Muscle of leg (tissue), 11 donors: ENCODE measurements around the gene PLEKHJ1. TPM values are rescaled to one million over a fixed set of nuclear protein-coding genes. Genes with fewer than 3 reads are reported as not detected.

ENCODE experiments used
- DNase-seq: peaks from one replicate; pipeline ENCODE4 v3.0.0; 2013
- H3K27ac ChIP-seq: one replicate; pipeline ENCODE4 v1.5.1; 2013; ENCODE audit warnings: mild to moderate bottlenecking, low read length, control low read depth
- H3K27me3 ChIP-seq: one replicate; pipeline ENCODE4 v1.6.1; 2013; ENCODE audit warnings: low read length; ENCODE audit not compliant: control insufficient read depth, insufficient read depth
- H3K36me3 ChIP-seq: one replicate; pipeline ENCODE4 v1.6.1; 2013; ENCODE audit warnings: low read length; ENCODE audit not compliant: control insufficient read depth, insufficient read depth
- H3K4me1 ChIP-seq: one replicate; pipeline ENCODE4 v1.6.1; 2013; ENCODE audit warnings: low read length; ENCODE audit not compliant: control insufficient read depth, insufficient read depth
- H3K4me3 ChIP-seq: one replicate; pipeline ENCODE4 v1.5.1; 2013; ENCODE audit warnings: low read length, control low read depth
- H3K9me3 ChIP-seq: replicated peaks from 2 replicates; pipeline ENCODE4 v1.6.1; 2013; ENCODE audit warnings: low read depth, low read length; ENCODE audit not compliant: control insufficient read depth
- WGBS: methylation state at CpG from one replicate; pipeline ENCODE4 v1.1.5; 2013; ENCODE audit warnings: missing lambda C conversion rate; ENCODE audit not compliant: insufficient coverage; 5-methylcytosine and 5-hydroxymethylcytosine counted together
- polyA plus RNA-seq, 8 donors: library from polyadenylated mRNA; unstranded; fragments of 120-200 nt; gene quantifications; one replicate each; pipeline versions ENCODE4 v1.2.1 to v1.2.3, GENCODE V29; 2013; ENCODE audit warnings: inconsistent platforms in 1 of 8, low replicate concordance in 1 of 8; ENCODE audit not compliant: insufficient read length in 8 of 8, insufficient read depth in 1 of 8
- total RNA-seq: library from RNA; stranded (reverse); fragments of 120-200 nt; gene quantifications from one replicate; pipeline ENCODE4 v1.2.4, GENCODE V29; 2013

PLEKHJ1 gene
- total and polyA plus RNA-seq, 9 donors, result 70.6 to 89.4 (median 74.9) TPM

DNA sequence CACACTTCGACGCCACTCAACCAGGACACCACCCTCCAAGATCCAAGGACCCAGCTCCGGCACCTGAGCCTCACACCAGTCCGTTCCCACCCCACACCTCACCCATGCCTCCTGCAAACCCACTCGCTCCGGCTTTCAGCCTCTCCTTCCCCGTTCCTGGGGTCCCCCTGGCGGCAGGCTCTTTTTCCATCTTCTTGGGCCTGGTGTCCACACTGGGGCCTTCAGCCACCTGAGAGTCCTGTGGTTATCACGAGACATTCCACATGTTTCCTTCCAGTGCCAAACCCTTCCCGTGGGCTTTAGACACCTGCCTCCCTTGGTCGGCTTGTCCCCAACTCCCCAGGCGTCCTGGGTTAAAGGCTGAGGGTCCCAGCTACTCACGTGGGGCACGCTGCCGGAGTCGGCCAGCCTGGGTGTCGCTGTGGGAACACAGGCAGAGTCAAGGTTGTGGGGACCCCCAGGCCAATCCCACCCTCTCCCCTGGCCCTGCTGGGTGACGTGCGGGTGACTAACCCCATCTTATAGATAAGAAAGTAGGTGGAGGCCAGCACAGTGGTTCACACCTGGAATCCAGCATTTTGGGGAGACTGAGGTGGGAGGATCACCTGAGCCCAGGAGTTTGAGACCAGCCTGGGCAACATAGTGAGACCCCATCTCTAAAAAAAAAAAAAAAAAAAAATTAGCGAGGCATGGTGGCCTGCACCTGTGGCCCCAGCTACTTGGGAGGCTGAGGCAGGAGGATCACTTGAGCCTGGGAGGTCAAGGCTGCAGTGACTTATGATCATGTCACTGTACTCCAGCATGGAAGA, 18.1 kb upstream of the PLEKHJ1 start:
- Histone ChIP-seq H3K27ac (no peak overlapping the region), H3K36me3 (peaks cover 19% of the 10 kb centered on the region), H3K4me3 (no peak overlapping the region), H3K27me3 (peaks cover 43% of the 10 kb centered on the region), H3K4me1 (peaks cover 61% of the 10 kb centered on the region), H3K9me3 (no peaks in the 10 kb centered on the region)
- WGBS, result 35% methylated on average over 12 of the region's 20 CpGs
- no peak for DNase-seq

DNA sequence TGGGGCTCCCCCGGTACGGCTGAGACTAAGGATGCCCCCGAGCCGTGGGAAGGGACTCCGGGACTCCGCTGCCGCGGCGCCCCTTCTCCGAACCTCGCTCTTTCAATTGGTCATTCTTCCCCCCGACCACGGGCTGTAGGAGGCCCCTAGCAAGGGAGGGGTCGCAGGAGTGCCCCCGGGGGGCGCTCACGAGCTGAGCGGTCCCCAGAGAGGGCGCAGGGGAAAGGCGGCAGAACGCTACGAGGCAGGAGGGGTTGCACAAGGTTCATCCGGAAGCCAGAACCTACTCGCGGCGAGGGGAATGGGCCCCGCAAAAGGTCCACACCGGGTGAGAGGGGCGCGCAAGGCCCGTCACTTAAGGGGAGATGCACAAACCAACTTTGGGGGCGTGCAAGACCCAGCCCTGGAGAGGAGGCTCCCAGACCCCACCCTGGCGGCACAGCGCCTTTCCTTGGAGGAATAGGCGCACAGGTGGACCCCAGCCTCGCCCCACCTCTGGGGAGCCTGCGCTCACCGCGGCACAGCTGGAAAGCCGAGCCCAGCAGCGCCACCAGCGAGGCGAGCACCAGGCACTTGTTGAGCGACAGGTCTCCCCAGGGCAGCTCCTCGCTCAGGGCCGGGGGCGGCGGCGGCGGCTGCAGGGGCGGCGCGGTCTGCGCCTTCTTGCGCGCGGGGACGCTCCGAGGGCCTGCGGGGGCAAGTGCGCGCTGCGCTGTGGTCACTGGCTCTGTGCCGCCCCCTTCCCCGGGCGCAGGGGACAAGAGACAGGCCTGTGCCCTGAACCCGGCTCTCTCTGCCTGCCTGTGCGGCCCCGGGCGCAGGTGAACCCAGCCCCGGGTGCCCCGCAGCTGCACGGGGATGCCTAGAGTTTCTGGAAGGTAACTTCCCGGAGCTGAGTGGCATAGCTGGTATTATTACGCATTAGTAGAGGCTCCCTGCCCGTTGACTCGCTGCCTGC, 17.3 kb upstream of the PLEKHJ1 start:
- no peak overlapping the region for H3K4me3 ChIP-seq
- H3K4me1 ChIP-seq, result peaks cover 58% of the 10 kb centered on the region
- no peaks in the 10 kb centered on the region for H3K9me3 ChIP-seq
- H3K27ac ChIP-seq, result no peak overlapping the region
- 8% methylated on average over 68 of the region's 77 CpGs for WGBS
- H3K27me3 ChIP-seq, result peaks cover 48% of the 10 kb centered on the region
- H3K36me3 ChIP-seq, result peaks cover 28% of the 10 kb centered on the region
- no peak for DNase-seq

DNA sequence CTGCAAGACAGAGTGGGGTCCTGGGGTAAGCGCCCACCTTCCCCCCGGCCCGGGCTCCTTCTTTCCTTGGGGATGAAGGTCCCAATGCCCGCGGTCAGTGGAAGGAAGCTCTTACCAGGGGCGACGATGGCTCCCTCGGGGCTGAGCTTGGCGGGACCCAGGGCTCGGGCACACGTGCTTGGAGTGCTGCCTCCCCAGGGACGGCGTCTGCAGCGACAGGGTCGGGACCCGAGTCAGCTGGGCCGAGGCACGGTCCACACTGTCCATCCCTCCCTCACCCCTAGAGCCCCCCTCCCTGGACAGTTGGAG, 16.6 kb upstream of the PLEKHJ1 start:
- Histone ChIP-seq H3K27me3 (peaks cover 48% of the 10 kb centered on the region), H3K27ac (no peak overlapping the region), H3K9me3 (no peaks in the 10 kb centered on the region), H3K4me3 (no peak overlapping the region), H3K36me3 (peaks cover 34% of the 10 kb centered on the region), H3K4me1 (peaks cover 58% of the 10 kb centered on the region)
- 8% methylated on average over 16 of the region's 18 CpGs for WGBS
- no peak for DNase-seq

DNA sequence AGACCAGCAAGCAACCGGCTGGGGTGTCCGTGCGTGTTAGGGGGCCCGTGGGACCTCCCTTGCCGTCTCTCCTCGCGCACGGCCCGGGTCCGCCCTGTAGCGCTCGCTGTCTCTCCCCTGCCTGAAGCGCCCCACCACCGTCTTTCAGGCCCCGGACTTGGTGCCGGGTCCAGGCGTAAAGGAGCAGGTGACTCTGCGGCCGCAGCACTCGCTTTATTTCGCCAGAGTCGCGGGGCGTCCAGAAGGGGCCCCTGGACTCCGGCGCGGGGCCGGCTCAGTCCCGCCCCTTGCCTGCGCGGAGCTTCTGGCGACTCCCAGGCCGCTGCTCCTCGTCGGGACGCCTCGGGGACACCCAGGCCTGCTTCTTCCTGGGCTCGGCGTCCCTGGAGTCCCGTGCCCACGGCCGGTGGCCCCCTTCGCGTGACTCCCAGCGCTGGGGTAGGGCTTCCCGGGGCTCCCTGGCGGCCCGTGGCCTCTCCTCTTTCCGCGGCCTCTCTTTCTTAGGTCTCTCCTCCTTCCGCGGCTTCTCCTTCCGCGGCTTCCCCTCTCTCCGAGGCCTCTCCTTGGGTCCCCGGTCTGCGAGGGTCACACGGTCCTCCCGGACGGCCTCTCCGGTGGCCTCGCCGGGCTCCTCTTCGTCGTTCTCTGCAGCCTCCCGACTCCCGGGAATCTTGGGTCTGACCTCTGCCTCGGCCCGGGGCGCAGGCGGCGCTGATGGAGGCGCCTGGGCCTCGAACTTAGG, 16.1 kb upstream of the PLEKHJ1 start:
- 14% methylated on average over 69 of the region's 74 CpGs for WGBS
- Histone ChIP-seq H3K4me1 (peaks cover 56% of the 10 kb centered on the region), H3K9me3 (no peaks in the 10 kb centered on the region), H3K36me3 (peaks cover 39% of the 10 kb centered on the region), H3K27me3 (peaks cover 48% of the 10 kb centered on the region), H3K27ac (no peak overlapping the region), H3K4me3 (no peak overlapping the region)
- no peak for DNase-seq

DNA sequence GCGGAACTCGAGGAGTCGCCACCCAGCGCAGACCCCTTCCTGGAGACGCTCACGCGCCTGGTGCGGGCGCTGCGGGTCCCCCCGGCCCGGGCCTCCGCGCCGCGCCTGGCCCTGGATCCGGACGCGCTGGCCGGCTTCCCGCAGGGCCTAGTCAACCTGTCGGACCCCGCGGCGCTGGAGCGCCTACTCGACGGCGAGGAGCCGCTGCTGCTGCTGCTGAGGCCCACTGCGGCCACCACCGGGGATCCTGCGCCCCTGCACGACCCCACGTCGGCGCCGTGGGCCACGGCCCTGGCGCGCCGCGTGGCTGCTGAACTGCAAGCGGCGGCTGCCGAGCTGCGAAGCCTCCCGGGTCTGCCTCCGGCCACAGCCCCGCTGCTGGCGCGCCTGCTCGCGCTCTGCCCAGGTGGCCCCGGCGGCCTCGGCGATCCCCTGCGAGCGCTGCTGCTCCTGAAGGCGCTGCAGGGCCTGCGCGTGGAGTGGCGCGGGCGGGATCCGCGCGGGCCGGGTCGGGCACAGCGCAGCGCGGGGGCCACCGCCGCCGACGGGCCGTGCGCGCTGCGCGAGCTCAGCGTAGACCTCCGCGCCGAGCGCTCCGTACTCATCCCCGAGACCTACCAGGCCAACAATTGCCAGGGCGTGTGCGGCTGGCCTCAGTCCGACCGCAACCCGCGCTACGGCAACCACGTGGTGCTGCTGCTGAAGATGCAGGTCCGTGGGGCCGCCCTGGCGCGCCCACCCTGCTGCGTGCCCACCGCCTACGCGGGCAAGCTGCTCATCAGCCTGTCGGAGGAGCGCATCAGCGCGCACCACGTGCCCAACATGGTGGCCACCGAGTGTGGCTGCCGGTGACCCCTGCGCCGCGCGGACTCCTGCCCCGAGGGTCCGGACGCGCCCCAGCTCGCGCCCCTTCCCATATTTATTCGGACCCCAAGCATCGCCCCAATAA, 15.3 kb upstream of the PLEKHJ1 start:
- Histone ChIP-seq H3K36me3 (peaks cover 48% of the 10 kb centered on the region), H3K9me3 (no peaks in the 10 kb centered on the region), H3K27ac (no peak overlapping the region), H3K27me3 (peaks cover 48% of the 10 kb centered on the region), H3K4me3 (no peak overlapping the region), H3K4me1 (peaks cover 56% of the 10 kb centered on the region)
- 10% methylated on average over 122 of the region's 125 CpGs for WGBS
- DNase-seq, result no peak

DNA sequence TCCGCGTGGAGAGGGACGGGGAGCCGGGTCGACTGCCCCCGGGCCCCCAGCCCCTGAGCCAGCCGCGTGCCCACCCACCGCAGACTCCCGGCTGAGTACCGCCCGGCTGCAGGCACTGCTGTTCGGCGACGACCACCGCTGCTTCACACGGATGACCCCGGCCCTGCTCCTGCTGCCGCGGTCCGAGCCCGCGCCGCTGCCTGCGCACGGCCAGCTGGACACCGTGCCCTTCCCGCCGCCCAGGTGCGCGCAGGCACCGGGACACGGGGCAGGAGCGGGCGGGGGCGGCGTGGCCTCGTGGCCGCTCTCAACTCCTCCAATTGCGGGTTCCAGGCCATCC, 14.6 kb upstream of the PLEKHJ1 start:
- Histone ChIP-seq H3K9me3 (no peaks in the 10 kb centered on the region), H3K4me3 (no peak overlapping the region), H3K36me3 (peaks cover 54% of the 10 kb centered on the region), H3K27ac (no peak overlapping the region), H3K4me1 (peaks cover 53% of the 10 kb centered on the region), H3K27me3 (peaks cover 48% of the 10 kb centered on the region)
- 9% methylated on average over 40 of the region's 40 CpGs for WGBS
- no peak for DNase-seq

DNA sequence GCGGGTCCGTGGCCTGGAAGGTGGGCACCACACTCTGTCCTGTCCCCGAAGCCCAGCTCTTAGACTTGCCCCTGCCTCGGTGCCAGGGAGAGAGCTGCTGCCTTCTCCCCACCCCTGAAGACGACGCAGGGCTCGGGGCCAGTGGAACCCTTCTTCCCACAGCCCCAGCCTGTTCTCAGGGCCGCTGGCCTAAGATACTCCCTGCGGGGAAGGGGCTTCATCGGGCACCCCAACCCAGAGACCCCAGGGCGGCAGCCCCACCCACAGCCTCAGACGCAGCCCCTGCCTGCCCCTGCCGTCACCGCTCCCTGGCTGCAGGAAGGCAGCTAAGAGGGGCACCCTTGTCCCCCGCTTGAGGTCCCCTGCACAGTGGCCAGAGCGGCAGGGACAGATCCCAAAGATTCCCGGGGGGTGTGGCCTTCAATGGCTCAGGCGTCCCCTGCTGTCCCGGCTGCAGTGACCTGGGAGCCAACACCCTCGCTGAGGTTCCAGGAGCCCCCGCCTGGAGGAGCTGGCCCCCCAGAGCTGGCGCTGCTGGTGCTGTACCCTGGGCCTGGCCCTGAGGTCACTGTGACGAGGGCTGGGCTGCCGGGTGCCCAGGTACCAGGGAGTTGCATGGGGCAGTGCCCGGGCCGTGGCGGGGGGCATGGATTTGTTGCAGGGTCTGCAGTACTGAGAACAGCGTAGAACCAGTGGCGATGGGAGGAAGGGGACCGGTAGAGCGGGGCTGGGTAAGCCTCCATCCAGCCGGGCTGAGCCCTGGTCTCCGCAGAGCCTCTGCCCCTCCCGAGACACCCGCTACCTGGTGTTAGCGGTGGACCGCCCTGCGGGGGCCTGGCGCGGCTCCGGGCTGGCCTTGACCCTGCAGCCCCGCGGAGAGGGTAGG, 14.0 kb upstream of the PLEKHJ1 start:
- Histone ChIP-seq H3K4me3 (no peak overlapping the region), H3K27ac (no peak overlapping the region), H3K27me3 (peaks cover 48% of the 10 kb centered on the region), H3K9me3 (no peaks in the 10 kb centered on the region), H3K36me3 (peaks cover 60% of the 10 kb centered on the region), H3K4me1 (peaks cover 47% of the 10 kb centered on the region)
- WGBS, result 27% methylated on average over 43 of the region's 43 CpGs
- no peak for DNase-seq

DNA sequence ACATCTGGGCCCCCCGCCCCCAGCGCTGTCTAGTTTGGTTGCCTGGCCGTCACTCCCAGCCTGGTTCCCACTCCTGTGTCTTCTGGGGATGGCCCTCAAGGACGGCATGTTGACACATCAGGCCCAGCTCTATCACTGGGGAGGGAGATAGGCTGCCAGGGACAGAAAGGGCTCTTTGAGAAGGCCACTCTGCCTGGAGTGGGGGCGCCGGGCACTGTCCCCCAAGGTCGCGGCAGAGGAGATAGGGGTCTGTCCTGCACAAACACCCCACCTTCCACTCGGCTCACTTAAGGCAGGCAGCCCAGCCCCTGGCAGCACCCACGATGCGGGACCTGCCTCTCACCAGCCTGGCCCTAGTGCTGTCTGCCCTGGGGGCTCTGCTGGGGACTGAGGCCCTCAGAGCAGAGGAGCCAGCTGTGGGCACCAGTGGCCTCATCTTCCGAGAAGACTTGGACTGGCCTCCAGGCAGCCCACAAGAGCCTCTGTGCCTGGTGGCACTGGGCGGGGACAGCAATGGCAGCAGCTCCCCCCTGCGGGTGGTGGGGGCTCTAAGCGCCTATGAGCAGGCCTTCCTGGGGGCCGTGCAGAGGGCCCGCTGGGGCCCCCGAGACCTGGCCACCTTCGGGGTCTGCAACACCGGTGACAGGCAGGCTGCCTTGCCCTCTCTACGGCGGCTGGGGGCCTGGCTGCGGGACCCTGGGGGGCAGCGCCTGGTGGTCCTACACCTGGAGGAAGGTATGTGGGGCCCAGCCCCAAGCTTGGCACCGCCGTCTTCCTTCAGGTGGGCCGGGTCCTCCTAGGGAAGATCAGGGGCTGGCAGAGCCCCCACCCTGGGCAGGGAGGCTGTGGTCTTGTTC, 13.1 kb upstream of the PLEKHJ1 start, which contains the start of gene AMH:
Gene AMH (plus strand): TSS at position 314 of the 857 bp plus-strand sequence. CDS start 10 bp downstream, at position 324.
- Histone ChIP-seq H3K36me3 (peaks cover 67% of the 10 kb centered on the region), H3K27ac (no peak within 1 kb of the TSS), H3K27me3 (peaks cover 47% of the 10 kb centered on the region), H3K4me3 (no peak within 1 kb of the TSS), H3K9me3 (no peaks in the 10 kb centered on the region), H3K4me1 (peaks cover 40% of the 10 kb centered on the region)
- DNase-seq, result no peak
- 68% methylated on average over 19 of the region's 27 CpGs for WGBS
